HG02870 (cell line): ENCODE measurements around the gene SLC29A2.

Source experiments
- ATAC-seq: cut with Tn5 transposase; IDR thresholded peaks from one replicate; pipeline ENCODE4 v1.9.1; 2021; ENCODE audit warnings: mild to moderate bottlenecking, moderate library complexity; ENCODE audit not compliant: unreplicated experiment

Gene SLC29A2, protein sequence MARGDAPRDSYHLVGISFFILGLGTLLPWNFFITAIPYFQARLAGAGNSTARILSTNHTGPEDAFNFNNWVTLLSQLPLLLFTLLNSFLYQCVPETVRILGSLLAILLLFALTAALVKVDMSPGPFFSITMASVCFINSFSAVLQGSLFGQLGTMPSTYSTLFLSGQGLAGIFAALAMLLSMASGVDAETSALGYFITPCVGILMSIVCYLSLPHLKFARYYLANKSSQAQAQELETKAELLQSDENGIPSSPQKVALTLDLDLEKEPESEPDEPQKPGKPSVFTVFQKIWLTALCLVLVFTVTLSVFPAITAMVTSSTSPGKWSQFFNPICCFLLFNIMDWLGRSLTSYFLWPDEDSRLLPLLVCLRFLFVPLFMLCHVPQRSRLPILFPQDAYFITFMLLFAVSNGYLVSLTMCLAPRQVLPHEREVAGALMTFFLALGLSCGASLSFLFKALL

DNA sequence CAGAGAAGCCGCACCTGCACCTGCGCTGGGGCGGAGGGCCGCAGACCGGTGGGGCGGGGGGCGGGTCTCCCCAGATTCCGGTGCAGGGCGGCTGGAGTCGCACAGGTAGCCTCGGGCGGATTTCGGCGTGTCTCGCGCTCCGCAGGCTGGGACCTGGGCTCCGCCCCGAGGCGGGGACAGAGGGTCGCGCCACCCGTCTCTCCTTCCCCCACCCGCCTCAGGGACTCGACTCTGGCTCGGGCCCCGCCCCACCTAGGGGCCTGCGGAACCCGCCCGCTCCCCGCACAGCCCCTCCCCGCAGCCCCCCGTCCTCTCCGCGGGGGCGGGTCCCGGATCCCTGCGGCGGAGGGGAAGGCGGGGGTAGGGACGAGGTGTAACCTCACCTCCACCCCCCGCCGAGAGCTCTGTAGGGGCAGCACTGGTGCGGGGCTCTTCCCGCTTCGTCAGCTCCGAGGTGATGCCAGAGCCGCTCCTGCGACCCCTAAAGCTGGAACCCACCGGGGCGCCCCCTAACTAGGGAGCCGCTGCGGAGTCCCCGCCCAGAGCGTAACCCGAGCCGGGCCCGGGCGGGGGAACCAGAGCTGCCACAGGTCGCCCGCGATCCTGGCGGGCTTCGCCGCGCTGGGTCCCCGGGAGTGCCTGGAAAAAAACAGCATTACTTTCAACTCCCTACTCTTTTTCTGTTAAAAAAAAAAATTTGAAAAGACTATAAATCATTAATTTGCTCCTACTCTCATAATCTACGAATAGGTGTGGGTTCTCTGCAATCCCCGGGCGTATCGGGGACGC lies at the start of gene SLC29A2:
Gene SLC29A2 (minus strand): TSS at position 134 of the 789 bp plus-strand sequence. CDS start 169 bp downstream, outside the sequence.
- peak; percentile 74 for ATAC-seq

DNA sequence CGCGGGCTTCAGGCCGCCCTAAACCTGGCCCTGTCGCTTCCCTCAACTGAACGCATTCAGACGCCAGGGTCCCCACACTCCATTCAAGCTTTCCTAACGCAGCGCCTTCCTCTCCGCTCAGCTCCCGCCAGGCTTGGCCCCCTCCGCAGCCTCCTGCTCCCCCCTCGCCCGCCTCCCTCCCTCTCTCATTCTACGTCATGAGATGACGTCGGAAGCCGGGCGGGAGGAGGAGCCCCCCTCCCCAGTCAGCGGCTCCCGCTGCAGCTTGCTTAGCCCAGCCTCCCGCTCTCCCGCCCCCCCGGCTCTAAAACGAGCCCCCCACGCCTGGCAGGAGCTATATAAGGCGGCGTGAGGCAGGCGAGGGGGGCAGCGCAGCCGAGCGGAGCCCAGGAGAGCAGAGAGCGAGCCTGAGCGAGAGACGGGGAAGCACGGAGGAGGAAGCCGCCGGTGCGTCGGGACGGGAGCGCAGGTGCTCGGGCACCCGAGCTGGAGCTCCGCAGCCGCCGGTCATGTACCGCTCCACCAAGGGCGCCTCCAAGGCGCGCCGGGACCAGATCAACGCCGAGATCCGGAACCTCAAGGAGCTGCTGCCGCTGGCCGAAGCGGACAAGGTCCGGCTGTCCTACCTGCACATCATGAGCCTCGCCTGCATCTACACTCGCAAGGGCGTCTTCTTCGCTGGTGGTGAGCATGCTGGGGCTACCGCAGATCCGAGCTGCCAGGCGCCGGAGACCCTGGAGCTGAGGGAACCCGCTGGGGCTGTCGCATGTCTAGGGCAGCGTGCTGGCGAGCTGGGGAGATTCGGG lies 49.3 kb upstream of the SLC29A2 start, which contains the start of gene NPAS4:
Gene NPAS4 (plus strand): TSS at position 365 of the 806 bp plus-strand sequence. CDS start 145 bp downstream, at position 510.
- no peak for ATAC-seq

DNA sequence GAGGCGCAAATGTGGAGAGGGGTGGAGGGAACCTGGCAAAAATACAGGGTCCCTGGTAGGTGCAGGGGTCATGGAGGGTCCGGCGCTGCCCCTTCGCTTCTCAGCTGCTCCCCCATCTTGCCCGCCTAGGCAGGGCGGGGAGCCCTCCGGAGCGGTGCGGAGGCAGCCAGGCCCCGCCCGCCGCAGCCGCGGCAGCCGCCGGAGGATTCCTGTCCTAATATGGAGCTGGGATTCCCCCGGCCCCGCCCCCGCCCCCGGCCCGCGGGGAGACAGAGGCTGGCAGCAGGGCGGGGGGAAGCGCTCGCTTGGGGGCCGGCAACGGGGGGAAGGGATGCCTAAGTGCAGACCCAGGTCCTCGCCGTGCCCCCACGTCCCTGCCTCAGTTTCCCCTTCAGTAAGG lies 48.3 kb upstream of the SLC29A2 start:
- no peak for ATAC-seq

DNA sequence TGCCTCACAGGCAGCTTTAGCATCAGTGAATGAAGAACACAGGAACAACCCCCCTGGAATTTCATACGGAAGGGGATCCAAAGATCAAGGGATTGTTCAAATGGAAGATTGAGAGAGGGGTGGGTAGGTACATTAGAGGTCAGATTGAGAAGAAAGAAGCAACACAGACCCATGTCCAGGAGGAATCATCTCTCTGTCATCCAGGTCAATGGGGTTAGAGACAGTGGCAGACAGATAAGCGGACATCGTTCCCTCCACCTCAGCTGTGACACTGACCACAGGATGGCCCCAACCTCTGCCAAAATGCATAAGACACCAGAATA lies 47.4 kb upstream of the SLC29A2 start:
- no peak for ATAC-seq

DNA sequence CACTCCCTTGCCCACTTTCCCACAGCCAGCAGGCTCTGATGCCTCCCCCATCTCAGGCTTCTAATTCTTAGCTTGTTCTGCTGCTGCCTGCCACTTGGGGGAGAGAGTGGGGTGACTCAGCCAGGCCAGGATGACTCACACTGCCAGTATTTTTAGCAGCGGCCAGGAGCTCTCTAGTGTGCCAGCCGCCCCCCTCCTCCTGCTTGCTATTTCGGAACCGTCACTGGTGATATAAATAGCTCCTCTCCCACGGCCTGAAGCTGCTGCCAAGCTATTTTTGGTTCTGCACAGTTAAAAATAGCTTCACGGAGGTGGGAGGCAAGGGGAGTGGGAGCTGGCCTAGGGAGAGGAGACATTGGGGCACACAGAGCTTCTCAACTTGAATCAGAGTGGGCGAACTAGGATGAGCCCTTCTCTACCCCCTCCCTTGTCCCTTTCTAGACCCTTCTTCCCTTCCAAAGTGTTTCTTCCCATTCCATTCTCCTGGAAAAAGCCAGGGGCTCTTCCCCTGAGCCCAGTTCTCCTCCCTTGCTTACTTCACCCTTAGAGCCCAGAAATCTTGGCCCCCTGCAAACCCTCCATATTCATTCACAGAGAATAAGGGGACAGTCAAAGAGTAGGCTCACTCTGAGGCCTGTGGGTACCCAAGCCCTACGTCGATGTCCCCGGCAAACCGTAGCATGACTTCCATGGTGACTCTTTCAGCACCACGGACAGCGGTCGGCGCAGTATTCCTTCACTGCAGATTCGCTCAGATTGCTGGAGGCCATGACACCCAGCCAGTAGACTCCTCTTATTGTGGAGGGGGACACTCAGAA lies 46.8 kb upstream of the SLC29A2 start:
- ATAC-seq = no peak

DNA sequence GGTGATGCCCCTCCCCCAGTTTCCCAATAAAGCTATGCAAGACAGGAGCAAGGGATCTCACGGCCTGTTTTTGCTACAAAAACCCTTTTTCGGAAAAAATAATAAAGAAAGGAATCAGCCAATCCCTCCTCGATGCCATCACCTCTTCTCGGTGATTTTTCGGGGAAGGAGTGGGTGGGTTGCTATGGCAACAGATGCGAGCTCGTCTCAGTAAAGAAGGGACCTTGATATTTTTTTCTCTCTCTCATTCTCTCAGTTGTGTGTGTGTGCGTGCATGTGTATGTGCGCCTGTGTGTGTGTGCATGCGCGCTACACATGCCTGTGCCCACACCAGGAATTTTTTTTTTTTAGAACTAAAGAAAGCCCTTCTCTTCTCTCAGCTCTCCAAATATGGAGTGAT lies 45.4 kb upstream of the SLC29A2 start:
- ATAC-seq = no peak

DNA sequence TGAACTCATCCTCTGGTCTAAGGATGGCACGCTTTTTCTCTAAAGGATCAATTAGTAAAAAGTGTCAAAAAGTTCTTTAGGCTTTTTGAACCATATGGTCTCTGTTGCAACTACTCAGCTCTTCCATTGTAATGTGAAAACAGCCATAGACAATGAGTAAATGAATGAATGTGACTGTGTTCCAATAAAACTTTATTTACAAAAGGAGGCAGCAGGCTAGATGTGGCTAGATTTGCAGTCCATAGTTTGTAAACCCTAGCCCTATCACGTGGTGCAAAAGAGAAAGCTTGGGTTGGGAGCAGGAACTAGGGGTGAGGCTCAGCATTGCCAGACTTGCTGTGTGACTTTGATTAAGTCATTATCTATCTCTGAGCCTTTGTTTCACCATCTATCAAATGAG lies 43.9 kb upstream of the SLC29A2 start:
- ATAC-seq = no peak

DNA sequence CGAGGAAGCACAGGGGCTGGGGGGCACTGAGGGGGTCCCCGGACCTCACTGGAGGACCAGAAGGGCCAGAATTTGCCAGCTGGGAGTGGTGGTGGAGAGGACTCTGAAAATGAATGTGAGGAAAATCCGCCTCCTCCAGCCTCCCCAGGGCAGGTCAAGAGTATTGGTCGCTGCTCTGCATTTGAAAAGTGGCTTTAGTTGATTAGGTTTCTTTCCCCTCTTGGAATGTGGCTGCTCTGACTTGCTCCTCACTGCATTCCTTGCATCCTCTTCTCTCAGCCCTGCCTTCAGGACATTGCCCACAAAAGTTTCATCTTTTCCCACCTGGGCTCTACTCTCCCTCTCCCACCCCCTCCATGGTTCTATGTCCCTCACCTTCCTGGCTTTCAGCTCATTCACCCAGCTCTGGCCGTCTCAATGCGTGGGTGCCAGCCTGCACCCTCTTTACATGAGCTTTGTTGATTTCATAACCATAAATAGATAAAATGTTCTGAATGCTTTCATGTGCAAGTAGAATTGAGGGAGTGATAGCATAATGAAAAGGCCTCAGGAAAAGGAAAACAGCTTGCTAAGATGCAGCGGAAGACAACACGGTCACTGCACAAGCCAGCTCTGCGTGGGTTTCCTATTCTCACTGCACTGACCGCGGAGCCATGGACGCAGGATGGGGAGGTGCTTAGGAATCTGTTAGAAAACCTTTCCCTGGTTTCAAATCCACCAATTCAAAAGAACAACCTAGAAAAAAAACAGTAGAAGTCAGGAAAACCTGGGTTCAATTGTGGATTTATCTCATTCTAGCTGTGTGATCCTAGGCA lies 42.8 kb upstream of the SLC29A2 start:
- no peak for ATAC-seq

DNA sequence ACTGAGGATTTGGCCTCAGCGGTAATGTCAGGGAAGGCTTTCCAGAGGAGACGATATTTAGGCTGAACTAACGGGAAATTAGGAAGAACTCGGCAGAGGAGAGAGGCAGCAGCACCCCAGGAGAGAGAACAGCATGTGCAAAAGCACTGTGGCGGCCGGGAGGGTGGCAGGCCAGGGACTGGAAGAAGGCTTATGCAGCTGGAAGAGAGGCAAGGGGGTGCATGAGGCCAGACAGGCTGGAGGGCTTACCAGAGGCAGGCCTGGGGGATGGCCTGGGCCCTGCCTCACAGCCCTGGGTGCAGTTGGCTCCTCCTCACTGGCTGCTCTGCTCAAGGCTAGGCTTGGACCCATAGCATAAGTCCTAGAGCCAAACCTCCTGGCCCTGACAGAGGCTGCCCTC lies 41.6 kb upstream of the SLC29A2 start:
- no peak for ATAC-seq

DNA sequence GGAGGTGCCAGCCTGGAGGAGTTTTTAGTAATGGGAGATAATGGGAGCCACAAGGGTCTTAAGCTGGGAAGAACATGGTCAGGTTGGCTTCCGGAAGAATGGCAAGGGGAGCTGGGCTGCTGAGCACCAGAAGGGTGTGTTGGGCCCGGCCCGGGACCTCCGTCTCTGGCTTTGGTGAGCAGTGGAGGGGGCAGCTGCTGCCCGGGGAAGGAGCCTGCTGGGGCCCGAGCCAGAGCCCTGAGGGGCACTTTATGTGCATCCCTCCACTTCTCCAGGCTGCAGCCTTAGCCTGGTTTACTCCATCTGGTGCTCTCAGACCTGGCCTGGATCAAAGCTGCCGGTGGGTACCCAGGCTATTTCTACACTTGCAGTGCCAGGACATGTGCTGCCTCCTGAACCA lies 40.5 kb upstream of the SLC29A2 start:
- ATAC-seq = no peak

DNA sequence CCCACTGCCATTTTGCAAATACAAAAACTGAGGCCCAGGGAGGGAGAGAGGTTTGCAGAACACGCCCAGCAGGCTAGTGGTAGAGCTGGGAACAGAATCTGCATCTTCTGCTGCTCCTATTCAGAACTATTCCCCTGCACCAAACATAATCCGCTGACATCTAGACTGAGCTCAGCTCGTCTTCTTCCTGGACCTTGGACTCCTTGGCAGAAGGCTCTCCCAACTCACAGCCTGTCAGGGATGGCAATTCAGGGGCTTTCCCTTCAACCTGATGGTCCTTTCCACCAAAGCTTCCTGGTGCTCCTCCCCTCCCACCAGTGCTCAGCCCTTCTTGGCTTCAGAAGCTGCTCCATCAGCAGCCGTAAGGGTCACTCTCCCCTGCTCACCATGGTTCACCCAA lies 39.8 kb upstream of the SLC29A2 start:
- ATAC-seq = no peak

DNA sequence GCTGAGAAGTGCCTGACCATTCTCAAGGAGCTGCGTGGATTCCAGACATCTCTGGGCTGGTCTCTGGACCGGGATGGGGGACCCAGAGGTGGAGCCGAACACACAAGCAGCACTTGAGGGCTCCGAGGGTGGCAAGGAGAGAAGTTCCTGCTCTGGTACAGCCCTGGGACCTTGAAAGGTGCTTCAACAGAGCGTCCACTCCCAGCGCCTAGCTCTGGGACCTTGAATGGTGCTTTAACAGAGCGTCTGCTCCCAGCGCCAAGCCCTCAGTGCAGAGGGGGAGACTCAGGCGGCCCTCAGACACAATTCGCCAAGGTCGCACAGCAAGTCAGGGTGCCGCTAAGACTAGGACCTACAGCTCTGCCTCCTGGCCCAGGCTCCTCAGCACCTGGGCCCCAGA lies 38.6 kb upstream of the SLC29A2 start:
- ATAC-seq = no peak

DNA sequence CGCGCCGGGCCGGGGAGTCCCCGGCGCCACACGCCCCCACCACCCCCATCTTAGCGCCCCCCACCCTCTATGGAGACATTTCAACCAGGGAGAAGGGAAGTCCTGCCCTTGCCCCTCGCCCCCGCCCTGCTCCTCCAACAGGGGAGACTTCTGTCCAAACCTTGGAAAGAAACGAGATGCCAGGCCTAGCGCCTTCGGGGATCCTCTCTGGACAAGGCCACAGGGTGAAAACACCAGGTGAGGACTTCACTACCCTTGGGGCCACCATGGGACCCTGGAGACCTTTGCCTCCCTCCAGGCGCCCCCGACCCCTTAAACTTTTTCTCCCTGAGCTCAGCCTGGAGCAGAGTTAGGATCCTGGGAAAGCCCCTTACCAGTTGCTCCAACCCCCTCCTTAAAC lies 37.7 kb upstream of the SLC29A2 start:
- no peak for ATAC-seq

DNA sequence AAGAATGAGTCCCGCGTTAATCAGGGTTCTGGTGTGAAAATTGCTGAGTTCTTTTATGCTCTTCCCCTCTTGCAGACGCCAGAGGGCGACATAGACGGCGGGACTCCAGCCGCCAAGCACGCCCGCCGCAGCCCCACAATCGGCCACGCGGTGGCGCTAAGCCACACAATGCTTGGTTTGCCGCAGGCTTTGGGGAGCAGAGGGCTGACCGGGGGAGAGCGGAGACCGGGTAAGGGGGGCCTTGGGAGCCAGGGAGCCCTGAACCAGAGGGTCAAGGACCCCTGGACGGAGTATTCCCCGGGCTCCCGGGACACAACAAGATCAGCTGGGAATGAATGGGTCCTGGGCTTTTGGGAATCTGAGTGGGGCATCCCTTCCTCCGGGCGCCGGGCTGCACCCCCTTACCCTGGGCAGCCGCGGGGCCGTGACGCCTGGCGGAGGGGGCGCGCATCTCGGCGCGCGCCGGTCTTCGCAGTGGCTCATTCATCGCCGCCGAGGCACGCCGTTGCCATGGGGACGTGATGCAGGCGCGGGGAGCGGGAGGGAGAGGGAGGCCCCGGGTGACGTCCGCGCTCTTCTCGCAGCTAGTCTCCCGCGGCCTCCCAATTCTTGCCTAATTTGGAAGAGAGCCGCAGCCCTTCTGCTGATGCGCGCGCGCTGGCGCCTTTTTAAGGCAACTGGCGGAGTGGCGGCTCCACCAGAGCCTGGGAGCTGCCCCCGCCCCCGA lies 37.1 kb upstream of the SLC29A2 start:
- ATAC-seq = peak; percentile 58

DNA sequence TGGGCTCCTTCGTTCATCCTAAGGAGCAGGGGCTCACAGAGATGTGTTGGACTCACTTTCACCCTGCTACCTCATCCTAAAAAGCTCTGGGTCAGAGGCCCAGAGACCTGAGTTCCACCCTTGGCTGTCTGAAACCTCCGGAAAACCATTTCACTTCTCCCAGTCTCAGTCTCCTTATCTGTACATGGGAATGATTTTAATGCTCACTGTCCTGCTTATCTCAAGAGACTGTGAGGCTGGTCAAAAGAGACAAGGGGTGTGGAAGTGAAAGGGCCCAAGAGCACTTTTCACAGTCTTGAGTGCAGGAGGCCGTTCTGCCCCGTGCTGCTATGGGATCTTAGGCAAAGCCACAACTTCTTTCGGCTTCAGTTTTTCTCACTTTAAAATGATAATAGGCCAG lies 36.1 kb upstream of the SLC29A2 start:
- no peak for ATAC-seq

DNA sequence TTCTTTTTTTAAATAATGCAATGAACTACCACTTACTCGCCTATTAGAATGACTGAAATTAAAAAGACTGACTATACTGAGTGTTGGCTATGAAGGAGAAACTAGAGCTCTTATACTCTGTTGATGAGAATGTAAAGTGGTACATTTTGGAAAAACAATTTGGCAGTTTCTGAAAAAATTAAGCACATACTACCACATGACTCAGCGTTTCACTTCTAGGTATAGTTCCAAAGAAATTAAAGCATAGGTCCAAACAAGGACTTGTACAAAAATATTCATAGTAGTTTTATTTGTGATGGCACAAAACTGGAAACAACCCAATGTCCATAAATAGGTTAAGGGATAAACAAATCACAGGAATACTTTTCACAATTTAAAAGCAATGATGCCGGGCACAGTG lies 22.4 kb upstream of the SLC29A2 start:
- ATAC-seq = no peak

DNA sequence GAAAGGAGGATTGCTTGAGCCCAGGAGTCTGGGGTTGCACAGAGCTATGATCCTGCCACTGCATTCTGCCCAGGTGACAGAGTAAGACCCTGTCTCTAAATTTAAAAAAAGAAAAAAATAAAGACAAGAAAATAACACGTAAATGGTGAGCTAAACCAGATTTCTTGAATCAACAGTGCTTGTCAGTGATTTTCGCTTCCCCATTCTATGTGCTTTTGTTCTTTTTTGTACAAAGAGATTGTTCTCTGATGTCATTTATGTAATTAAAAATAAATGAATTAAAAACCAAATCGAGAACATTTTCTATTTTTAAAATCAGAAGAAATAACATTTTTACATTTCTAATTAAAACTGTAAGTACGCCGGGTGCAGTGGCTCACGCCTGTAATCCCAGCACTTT lies 19.8 kb upstream of the SLC29A2 start:
- no peak for ATAC-seq

DNA sequence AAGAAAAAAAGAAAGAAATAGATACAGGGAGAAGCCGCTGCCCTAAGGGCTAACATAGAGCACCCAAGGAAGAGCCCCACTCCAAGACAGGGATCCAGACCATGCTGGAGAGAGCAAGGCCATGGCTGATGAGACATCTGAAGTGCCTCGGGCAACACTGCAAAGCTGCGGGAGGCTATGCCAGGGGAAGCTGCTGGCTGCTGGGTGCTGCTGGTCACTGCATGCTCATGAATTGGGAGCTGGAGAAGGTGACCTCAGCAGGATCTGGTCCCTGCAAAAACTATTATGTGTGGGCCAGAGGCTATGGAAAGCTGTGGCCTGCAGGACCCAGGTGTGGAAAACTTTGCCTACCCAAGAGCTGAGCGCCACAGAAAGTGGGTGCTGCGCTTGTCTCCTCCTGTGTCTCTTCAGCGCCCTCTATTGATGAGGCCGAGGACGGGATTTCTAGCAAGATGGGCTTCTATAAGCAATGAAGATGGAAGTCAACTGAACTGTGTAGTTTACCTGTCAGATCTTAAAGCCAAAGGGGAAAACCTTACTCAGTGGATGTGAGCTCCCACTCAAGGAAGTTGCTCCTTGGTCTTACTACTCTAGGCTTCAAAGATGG lies 17.3 kb upstream of the SLC29A2 start:
- no peak for ATAC-seq
